Muscle of back (tissue), 13 donors: Measurements from ENCODE around the gene RFC5. TPM values are rescaled to one million over a fixed set of nuclear protein-coding genes. Genes with fewer than 3 reads are reported as not detected.
"Not testable (repeated sequence)": the region's sequence is repeated elsewhere in the genome, so short reads cannot be mapped to it uniquely, and the experiment has no call there.

Experiments
- DNase-seq, 3 donors: peaks; one replicate each; pipeline versions ENCODE4 v3.0.0 to v3.0.0-alpha.2; 2013
- long read RNA-seq, 9 donors: transcript quantifications; one replicate each; lab custom pipeline, GENCODE V29; 2026
- polyA plus RNA-seq, 10 donors: library from polyadenylated mRNA; unstranded; fragments of 120-200 nt; gene quantifications; one replicate each; pipeline ENCODE4 v1.2.1, GENCODE V29; 2013; ENCODE audit not compliant: insufficient read length in 10 of 10

RFC5 gene, protein sequence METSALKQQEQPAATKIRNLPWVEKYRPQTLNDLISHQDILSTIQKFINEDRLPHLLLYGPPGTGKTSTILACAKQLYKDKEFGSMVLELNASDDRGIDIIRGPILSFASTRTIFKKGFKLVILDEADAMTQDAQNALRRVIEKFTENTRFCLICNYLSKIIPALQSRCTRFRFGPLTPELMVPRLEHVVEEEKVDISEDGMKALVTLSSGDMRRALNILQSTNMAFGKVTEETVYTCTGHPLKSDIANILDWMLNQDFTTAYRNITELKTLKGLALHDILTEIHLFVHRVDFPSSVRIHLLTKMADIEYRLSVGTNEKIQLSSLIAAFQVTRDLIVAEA
- 10 to 100 TPM; 10.1 to 18.6 (median 13.2) TPM for polyA plus RNA-seq
- long read RNA-seq, donor 1, partial matches to known transcripts = 0 of 17 reads
- long read RNA-seq, donor 1, other reads (novel, unspliced or antisense) = 13 of 17 reads
- long read RNA-seq, donor 2, partial matches to known transcripts = 0 of 1 reads
- long read RNA-seq, donor 2, other reads (novel, unspliced or antisense) = 0 of 1 reads
- long read RNA-seq, donor 3 = 0 reads
- long read RNA-seq, donor 4, partial matches to known transcripts = 0 of 13 reads
- long read RNA-seq, donor 4, other reads (novel, unspliced or antisense) = 12 of 13 reads
- long read RNA-seq, donor 5, partial matches to known transcripts = 15 of 56 reads
- long read RNA-seq, donor 5, other reads (novel, unspliced or antisense) = 38 of 56 reads
- long read RNA-seq, donor 6, partial matches to known transcripts = 0 of 3 reads
- long read RNA-seq, donor 6, other reads (novel, unspliced or antisense) = 0 of 3 reads
- long read RNA-seq, donor 7, partial matches to known transcripts = 0 of 2 reads
- long read RNA-seq, donor 7, other reads (novel, unspliced or antisense) = 0 of 2 reads
- long read RNA-seq, donor 8, transcript RFC5-204 (11 exons, 1,655 nt) = major isoform, 5 of 5 reads
- long read RNA-seq, donor 8, partial matches to known transcripts = 0 of 5 reads
- long read RNA-seq, donor 8, other reads (novel, unspliced or antisense) = 0 of 5 reads
- long read RNA-seq, donor 9, partial matches to known transcripts = 0 of 1 reads
- long read RNA-seq, donor 9, other reads (novel, unspliced or antisense) = 0 of 1 reads

DNA sequence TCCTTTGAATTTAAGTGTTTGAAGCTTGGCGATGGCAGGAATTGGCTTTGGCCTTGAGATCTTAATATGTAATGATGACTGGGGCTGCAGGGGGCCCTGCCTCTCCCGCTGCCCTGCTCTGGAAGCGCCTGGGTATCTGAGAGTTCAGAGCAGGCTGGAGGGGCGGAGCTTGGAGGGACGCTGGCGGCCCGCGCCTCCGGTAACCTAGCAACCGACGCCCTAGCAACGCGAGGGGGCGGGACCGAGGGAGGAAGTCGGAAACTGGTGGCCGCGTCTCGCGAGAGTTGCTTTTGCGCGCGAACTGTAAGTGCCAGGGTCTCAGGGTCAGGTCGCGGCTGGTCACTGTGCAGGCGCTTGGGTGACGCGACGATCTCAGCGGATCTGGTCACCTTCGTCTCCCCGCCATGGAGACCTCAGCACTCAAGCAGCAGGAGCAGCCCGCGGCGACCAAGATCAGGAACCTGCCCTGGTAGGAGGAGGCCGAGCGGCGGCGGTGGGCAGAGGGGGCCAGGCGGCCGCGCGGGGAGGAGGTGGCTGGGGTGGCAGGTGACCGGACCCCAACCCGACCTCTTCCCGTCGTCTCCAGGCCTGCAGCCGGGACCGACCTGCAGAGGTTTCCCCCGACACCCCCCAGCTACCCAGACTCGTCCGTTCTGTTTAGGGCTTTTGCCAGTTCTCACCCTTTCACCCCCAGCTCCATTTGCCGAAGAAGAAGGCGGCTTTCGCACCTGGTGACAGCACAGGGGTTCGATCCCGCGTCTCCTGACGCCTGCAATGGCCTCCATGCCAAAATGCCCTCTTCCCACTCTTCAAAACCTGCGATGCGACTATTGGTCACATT lies at the start of gene RFC5:
RFC5 (plus strand) TSS at position 280 of the 841 bp plus-strand sequence; CDS start at position 405, 125 bp downstream.
- peak; percentile 97 to 98 (median 97) for DNase-seq

DNA sequence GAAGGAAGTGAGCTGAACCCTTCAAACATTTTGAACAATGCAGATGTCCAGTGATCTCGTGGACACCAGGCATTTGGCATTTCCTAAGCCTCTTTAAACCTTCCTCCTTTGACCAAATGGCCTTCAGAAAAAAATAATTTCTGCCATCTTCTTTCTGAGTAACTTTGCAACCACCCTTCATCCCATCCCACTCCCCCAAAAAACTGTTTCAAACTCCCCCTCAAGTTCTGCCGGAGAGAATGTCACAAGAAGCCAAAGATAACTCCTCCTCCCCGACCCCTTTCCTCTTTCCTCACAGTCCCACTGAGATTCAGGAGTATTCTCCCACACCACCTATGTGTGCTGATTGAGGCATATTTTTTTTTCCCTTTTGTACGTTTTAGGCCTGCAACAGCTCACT lies 49.5 kb upstream of the RFC5 start:
- DNase-seq = no peak

DNA sequence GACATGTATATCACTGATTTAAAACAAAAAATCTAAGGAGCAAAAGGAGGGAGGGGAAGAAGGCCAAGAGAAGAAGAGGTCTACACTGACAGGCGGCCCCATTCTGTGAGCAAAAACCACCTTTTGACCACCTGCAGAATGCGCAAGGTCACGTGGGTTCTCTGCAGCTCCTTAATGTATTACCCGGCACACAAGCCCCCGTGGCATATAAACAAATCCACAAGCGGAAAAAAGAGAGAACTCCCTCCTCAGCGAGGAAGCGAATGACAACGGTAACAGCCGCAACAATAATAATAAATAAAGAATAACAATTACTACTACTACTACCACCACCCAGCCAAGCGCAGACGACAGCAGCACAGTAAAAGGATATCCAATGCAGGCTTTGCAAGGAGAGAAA lies 49.0 kb upstream of the RFC5 start:
- no peak for DNase-seq

DNA sequence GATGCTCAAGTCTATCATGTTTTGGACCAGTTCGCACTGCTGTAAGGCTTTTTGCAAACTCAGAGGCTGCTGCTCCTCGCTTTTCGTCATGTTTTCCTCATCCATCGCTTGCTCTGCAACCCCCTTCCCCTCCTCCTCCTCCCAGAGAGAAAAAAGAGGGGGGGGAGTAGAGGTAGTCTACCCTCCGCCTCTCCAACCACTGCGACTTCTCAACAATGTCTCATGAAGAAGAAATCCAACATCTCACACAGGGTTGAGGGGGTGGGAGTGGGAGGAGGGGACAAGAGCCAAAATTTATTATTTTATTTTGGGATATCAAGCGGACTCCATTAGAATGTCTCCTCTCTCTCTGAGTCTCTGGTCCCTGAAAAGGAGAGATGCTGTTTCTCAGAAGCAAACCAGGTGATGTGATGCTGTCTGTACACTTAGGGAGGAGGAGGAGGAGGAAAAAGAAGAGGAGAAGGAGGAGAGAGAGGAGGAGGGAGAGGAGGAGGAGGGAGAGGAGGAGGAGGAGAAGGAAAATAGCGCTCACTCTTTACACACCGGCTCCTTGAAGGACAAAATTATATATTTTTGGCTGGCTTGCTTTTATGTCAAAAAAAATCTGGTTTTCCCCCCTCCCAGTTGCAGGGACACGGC lies 48.2 kb upstream of the RFC5 start:
- no peak for DNase-seq

DNA sequence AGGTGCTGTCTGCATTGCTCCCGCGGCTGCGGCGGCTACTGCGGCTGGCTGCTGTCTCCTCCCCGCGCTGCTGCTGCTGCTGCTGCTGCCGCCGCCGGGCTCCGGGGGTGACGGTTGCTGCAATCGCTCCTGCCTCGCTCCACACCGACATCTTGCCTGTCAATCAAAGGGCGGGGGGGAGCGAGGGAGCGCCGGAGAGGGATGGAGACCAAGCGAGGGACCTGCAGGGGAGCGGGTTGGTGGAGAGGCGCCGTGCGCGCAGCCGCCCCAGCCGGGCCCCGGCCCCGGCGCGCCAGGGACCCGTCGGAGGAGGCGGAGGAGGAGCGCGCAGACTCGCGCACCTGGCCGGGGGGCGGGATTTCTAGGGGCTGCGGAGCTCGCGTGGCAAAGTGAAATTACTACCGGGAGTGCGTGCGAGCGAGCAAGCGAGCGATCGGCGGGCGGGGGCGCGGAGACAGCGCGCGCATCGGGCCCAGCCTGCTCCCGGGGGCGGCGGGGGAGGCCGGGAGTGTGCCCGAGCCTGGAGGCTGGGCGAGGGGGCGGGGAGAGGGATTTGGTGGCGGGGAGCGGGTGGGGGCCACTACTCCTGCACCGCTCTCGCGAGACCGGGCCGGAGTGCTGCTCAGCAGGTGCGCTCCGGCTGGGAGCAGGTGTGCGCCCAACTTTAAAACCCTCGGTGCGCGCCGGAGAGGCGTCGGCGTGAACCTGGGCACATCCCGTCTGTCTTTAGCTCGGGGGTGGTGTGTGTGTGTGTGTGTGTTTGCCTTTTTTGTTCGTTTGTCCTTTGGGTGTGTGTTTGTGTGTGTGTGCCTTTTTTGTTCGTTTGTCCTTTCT lies 47.5 kb upstream of the RFC5 start, which contains the start of gene KSR2:
KSR2 (minus strand) TSS at position 165 of the 834 bp plus-strand sequence. CDS start 735 bp downstream, outside the sequence.
- DNase-seq = peak in 1 of 3 donors; percentile 39

DNA sequence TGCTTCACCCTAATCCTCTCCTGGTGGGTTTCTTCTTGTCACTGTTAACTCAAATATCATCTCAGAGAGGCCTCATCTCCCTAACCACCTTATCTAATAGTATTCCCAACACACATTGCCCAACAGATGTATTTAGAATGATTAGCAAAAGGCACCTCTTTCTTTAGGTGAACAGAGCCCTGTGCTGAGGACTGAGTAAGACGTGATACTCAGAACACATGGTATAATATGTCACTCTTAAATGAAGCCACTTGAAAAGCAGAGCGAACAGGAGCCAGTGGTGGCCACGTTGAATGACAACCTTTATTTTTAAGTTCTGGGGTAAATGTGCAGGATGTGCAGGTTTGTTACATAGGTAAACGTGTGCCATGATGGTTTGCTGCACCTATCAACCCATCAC lies 46.2 kb upstream of the RFC5 start:
- DNase-seq = no peak

DNA sequence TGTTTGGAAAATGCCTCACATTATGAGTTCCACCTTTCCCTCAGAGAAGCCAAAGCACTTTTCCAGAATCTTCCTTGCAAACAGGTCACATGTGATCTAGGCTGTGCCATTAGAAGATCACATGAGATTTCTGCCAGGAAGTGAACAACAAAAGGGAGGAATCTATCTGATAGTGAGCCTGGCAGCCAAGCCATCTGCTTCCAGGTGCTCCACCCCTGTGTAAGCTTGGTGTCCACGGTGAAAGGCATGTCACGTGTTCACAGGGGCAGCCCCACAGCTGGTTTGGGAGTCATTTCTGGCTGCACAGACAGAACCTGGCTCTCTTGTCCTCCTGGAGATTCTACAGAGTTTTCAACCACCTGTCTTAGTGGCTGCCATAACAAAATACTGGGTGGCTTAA lies 44.2 kb upstream of the RFC5 start:
- no peak for DNase-seq

DNA sequence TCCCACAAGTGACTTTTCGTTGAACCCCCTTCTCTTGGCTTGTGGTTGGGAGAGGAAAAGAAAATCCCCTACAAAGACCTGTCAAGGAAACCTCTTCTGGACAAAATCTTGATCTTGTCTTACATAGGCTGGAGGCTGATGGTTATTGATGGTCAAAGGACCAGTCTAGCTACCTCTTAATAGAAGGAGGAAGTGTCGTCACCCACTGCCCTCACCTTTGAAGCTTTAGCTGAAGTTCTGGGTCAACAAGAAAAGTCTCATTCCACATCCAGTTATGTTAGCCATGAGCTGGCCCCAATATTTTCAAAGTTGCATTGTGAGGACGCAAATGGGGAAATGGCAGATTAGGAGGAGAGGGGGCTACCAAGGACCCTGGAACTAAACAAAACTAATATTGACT lies 41.5 kb upstream of the RFC5 start:
- DNase-seq = no peak

DNA sequence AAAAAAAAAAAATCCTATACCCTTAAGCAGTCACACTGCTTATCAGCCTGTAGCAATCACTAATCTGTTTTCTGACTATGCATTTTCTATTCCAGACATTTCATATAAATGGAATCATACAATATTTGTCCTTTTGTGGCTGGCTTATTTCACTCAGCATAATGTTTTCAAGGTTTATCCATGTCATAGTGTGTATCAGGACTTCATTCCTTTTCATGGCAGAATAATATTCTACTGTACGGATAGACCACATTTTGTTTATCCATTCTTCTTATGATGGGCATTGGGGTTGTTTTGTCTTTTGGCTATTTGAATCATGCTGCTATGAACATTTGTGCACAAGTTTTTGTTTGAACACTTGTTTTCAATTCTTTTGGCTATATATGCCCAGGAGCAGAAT lies 39.1 kb upstream of the RFC5 start:
- DNase-seq = no peak

DNA sequence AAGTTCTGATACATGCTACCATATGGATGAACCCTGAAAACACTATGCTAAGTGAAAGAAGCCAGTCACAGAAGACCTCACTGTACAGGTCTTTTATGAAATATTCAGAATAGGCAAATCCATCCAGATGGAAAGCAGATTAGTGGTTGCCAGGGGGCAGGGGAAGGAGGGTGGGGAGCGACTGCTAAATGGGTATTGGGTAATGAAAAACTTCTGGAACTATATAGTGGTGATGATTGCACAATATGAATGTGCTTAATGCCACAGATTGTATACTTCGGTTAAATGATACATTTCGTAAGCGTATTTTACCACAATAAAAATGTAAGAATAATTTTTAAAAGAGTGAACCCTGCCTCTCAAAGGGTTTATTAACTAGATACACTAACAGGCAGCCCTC lies 35.9 kb upstream of the RFC5 start:
- DNase-seq = no peak

DNA sequence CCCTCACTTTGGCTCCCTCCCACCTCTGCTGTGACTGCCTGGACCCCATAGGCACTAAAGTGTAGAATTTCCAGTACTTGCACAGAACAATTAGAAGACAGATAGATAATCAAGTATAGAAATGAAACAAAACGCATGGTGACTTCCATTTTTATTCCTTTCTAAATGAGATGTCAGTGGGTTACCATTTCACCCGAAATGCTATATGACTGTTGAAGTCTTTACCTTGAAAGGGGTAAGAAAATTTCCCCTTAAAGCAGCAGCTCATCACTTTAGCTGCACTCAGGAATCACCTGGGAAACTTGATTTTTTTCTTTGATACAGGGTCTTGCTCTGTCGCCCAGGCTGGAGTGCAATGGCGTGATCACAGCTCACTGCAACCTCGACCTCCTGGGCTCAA lies 35.2 kb upstream of the RFC5 start:
- no peak for DNase-seq

DNA sequence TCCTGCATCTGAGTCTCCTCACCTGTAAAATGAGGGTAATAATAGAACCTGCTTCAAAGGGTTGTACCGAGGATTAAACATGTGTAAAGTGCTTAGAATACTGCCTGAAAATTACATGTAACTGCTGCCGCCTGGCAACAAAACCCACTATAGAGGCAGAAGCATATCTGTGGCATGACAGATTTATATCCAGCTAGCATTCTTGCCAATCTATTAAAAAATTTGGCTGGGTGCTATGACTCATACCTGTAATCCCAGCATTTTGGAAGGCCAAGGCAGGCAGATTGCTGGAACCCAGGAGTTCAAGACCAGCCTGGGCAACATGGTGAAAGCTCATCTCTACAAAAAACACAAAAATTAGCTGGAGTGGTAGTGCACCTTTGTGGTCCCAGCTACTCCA lies 31.3 kb upstream of the RFC5 start:
- no peak for DNase-seq

DNA sequence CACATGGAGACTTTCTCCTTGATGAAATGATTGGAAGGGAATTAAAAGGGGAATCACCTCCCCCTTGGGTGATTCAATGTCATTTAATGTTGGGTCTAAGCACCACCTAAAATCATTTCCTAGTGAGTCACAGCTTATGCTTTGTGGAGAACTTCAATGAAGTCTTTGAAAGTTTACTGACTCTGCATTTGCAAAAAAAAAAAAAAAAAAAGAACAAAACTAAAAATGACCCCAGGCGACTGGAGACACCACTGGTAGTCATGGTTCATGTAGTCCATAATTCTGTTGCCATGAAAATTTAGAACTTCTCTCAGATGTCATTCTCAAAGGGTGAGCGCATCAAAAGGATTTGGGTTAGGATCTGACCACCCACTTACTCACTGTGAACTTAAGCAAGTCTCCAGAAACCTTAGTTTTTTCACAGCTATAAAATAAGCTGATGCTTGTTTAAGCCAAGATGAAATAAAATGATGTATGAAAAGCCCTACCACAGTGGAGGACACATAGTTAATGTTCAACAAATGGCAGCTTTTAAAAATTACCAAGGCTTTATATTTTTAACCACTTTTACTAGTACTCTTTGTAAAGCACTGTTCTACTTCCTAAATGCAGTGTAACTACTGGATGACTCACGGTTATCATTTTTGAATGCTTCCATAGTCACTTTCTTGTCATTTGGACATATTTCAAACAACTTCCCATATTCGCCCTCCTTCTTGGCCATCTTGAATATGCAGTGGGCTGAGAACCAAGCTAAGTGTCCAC lies 29.6 kb upstream of the RFC5 start:
- DNase-seq = peak in 1 of 3 donors; percentile 55

DNA sequence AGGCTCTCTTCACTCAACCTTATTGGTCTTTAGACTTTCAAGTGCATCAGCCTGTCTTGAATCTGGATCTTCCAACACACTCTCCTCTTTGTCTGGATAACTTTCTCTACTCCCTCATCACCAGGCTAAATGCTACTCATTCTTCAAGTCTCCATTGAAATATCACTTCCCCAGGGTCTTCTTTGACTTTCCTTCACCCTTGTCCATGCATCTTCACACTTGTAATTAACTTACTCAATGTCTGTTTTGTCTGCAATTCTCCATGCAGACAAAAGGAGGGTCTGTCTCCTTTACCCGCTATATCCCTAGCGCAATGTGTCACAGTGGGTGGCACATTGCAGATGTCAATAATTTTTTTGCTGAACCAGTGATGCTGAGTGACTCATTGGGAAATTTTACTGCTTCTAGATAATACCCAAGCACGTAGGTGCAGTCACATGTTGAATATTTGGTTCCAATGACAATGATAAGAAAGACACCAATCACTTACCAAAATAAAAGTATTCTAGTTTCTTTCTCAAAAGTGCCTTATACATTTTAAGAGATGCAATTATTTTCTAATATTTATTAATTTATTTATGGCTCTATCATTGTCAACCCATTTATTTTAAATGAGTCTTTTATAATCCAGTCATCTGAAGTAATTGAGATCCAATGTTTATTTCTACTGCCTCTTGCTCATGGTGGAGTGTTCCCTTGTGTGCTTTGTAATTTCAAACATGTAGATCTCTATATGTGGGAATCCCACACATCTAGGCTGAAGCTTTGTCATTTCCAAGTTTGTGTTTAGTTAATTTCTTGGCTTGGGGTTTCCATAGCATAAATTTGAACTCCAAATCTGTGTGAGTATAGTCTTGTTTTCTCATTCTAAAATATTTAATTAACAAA lies 21.7 kb upstream of the RFC5 start:
- no peak for DNase-seq

DNA sequence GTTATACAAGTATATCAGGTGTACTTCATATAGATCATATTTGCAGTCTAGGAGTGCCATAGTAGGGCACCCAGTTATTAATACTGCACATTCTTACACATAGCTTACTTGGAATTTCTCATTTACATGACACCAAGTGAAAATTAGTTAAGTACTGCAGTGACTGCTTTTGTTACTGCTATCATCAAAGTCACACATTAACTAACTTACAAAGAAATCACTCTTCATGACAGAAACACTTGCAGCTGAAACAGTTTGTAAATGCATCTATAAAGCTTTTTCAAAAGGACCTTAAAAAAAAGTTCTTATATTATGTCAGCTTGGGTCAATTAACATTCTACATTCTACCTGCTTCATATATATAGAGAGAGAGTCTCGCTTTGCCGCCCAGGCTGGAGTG lies 17.8 kb upstream of the RFC5 start:
- DNase-seq = no peak

DNA sequence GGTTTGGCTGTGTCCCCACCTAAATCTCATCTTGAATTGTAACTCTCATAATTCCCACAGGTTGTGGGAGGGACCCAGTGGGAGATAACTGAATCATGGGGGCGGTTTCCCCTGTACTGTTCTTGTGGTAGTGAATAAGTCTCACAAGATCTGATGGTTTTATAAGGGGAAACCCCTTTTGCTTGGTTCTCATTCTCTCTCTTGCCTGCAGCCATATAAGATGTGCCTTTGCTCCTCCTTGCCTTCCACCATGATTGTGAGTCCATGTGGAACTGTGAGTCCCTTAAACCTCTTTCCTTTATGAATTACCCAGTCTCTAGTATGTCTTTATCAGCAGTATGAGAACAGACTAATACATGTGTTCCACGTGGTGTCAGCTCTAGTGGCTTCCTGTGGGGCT lies 16.7 kb upstream of the RFC5 start:
- not testable (repeated sequence) for DNase-seq

DNA sequence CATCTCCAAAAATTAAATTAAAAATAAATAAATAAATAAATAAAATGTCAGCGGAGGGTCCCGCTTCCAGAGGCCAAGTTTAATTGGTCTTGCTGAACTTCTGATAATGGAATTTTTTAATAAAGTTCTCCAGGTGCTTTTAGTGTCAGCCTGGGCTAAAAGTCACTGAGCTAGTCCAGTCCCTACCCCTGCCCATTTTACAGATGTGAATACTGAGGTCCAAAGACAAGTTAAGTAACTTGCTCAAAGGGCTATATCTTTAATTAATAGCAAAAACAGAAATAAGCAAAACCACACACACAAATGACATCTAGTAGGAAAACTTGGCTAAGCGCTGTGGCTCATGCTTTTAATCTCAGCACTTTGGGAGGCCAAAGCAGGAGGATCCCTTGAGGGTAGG lies 5.6 kb upstream of the RFC5 start:
- DNase-seq = no peak

DNA sequence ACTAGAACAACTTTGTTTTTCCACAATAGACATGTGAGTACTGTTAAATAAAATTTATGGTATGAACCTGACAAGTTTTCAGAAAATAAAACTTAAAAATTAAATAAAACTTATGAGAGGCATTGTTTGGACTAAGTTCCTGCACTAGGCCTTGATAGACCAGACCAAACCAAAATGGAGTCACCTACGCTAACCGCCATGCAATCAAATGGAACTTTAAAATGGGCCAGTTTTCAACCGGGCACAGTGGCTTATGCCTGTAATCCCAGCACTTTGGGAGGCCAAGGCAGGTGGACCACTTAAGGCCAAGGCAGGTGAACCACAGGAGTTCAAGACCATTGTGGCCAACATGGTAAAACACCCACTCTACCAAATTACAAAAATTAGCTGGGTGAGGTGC lies 5.1 kb upstream of the RFC5 start:
- no peak for DNase-seq
